ENCODE measurements around the gene EFCAB6. TPM values are rescaled to one million over a fixed set of nuclear protein-coding genes. Genes with fewer than 3 reads are reported as not detected.

Gene EFCAB6
- total and polyA plus RNA-seq, 10 of the 15 experiments (the other 5 are each of a cell fraction or from before 2014, with no cell fraction given): 0.05 to 0.42 (median 0.19) TPM

DNA sequence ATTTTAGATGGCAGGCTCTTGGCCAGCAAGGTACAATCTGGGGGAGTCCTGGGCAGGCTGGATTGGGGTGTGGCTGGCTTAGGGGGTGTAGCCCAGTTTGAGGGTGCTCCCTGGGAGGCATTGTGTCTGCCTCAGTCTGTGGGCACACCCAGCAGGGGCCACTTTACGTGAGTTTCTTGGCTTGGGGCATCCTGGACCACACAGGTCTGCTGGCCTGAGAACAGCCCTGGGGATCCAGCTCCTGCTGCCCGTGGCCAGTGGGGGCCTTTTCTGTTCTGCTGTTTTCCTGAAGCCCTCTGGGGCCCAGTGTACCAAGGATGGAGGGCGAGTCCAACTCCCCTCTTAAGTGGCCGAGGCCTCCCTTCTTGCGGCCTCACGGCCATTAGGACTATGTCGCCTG lies 328.4 kb downstream of the EFCAB6 start:
- H4K20me1 ChIP-seq (ENCODE audit: control insufficient read depth, insufficient read depth): no peaks in the 10 kb centered on the region
- ChIA-PET SMC1A (ENCODE audit: uncharacterized antibody, unreplicated experiment) (no interaction called here), CTCF (no interaction called here), POLR2A (no interaction called here), RAD21 (ENCODE audit: unreplicated experiment) (no interaction called here)
- no peak overlapping the region for H3K4me3 ChIP-seq
- no peaks in the 10 kb centered on the region; a peak in 1 of 4 replicates for H3K27me3 ChIP-seq (replicated peaks in 1 of 2; ENCODE audit: control insufficient read depth in 2 of 2, insufficient read depth in 2 of 2, low read length in 1 of 2)
- BruUV-seq (replicated peaks): no TSS peak
- no peak overlapping the region for H3K9ac ChIP-seq (ENCODE audit: control insufficient read depth, insufficient read depth, low read length)
- 32% methylated on average over 7 of the region's 7 CpGs for WGBS (ENCODE audit: insufficient coverage, insufficient replicate concordance, low lambda C conversion rate, missing lambda C conversion rate)
- H3K27ac ChIP-seq (ENCODE audit: control insufficient read depth, insufficient read depth): no peak overlapping the region
- no peak overlapping the region for H3K4me2 ChIP-seq (ENCODE audit: control insufficient read depth, insufficient read depth)
- H3K36me3 ChIP-seq (ENCODE audit: control insufficient read depth in 2 of 2, insufficient read depth in 2 of 2, low read length in 1 of 2): no peaks in the 10 kb centered on the region
- no peaks in the 10 kb centered on the region for H3K9me3 ChIP-seq (replicated peaks; ENCODE audit: control insufficient read depth, insufficient read depth, low read length)
- H2AFZ ChIP-seq (ENCODE audit: control insufficient read depth, low read depth, low read length): no peak overlapping the region
- ATAC-seq: no peak
- no peak for FAIRE-seq
- H3K4me1 ChIP-seq (ENCODE audit: control insufficient read depth, insufficient read depth, low read length): 0 out of 2 replicates have a peak, but pooled peaks cover 4% of the 10 kb centered on the region
- in situ Hi-C loops (cut with MboI): no loop called here
- no peaks in the 10 kb centered on the region for H3K79me2 ChIP-seq (ENCODE audit: control insufficient read depth, insufficient read depth, low read length)
- intact Hi-C loops (cut with micrococcal nuclease; ENCODE audit: unreplicated experiment): no loop called here
- no peak for DNase-seq (ENCODE audit: low read depth, low spot score)
- no peak for TF ChIP-seq HDGF (IDR thresholded peaks at IDR 0.05)
- TF ChIP-seq YY1 (IDR thresholded peaks at IDR 0.05; ENCODE audit: low read depth, low read length): no peak
- no peak for TF ChIP-seq KDM1A (IDR thresholded peaks at IDR 0.05; ENCODE audit: borderline replicate concordance)
- TF ChIP-seq RB1 (IDR thresholded peaks at IDR 0.05; ENCODE audit: borderline replicate concordance): no peak
- no peak for TF ChIP-seq RCOR1 (conservative IDR thresholded peaks at IDR 0.05; ENCODE audit: low read depth, low read length)
- no peak for TF ChIP-seq CEBPB (IDR thresholded peaks at IDR 0.05; ENCODE audit: borderline replicate concordance in 1 of 2, low read depth in 2 of 2, low read length in 2 of 2)
- TF ChIP-seq TCF12 (IDR thresholded peaks at IDR 0.05; ENCODE audit: low read depth, low read length): no peak
- TF ChIP-seq RFX5 (IDR thresholded peaks at IDR 0.05; ENCODE audit: low read depth, low read length): no peak

DNA sequence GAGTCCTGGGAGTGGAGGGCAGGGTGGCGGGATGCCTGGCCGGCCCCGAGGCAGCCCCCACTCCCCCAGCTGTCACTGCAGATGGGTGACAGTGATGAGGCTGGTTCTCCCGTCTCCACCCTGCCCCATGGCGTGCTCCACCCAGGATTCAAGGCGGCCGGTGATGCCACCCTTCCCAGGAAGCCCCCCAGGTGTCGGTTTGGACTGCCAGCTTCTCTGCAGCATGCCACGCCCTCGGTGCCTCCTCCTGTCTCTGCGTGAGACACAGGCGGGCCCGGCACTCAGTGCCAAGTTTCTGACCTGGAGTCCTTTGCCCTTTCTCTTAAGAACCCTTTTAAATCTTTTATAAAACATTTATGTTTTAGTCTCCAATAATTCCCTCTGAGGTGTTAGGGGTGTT lies 328.8 kb downstream of the EFCAB6 start:
- Histone ChIP-seq H3K36me3 (ENCODE audit: control insufficient read depth in 2 of 2, insufficient read depth in 2 of 2, low read length in 1 of 2) (no peaks in the 10 kb centered on the region), H4K20me1 (ENCODE audit: control insufficient read depth, insufficient read depth) (no peaks in the 10 kb centered on the region), H3K27me3 (replicated peaks in 1 of 2; ENCODE audit: control insufficient read depth in 2 of 2, insufficient read depth in 2 of 2, low read length in 1 of 2) (no peaks in the 10 kb centered on the region; a peak in 1 of 4 replicates), H3K9ac (ENCODE audit: control insufficient read depth, insufficient read depth, low read length) (no peak overlapping the region), H3K4me2 (ENCODE audit: control insufficient read depth, insufficient read depth) (no peak overlapping the region), H3K9me3 (replicated peaks; ENCODE audit: control insufficient read depth, insufficient read depth, low read length) (no peaks in the 10 kb centered on the region), H2AFZ (ENCODE audit: control insufficient read depth, low read depth, low read length) (no peak overlapping the region), H3K4me3 (no peak overlapping the region), H3K27ac (ENCODE audit: control insufficient read depth, insufficient read depth) (no peak overlapping the region), H3K4me1 (ENCODE audit: control insufficient read depth, insufficient read depth, low read length) (0 out of 2 replicates have a peak, but pooled peaks cover 4% of the 10 kb centered on the region), H3K79me2 (ENCODE audit: control insufficient read depth, insufficient read depth, low read length) (no peaks in the 10 kb centered on the region)
- intact Hi-C loops (cut with micrococcal nuclease; ENCODE audit: unreplicated experiment): no loop called here
- in situ Hi-C loops (cut with MboI): no loop called here
- no peak for DNase-seq (ENCODE audit: low read depth, low spot score)
- no peak for FAIRE-seq
- ATAC-seq: no peak
- ChIA-PET RAD21 (ENCODE audit: unreplicated experiment) (no interaction called here), CTCF (no interaction called here), SMC1A (ENCODE audit: uncharacterized antibody, unreplicated experiment) (no interaction called here), POLR2A (no interaction called here)
- no TSS peak for BruUV-seq (replicated peaks)
- no peak for TF ChIP-seq NRF1 (conservative IDR thresholded peaks at IDR 0.05; ENCODE audit: low read depth, low read length)
- 26% methylated on average over 12 of the region's 13 CpGs for WGBS (ENCODE audit: insufficient coverage, insufficient replicate concordance, low lambda C conversion rate, missing lambda C conversion rate)

Data from GM12878 (cell line).